Ovary (tissue), 9 donors: ENCODE measurements around the gene GNAL. TPM values are rescaled to one million over a fixed set of nuclear protein-coding genes. Genes with fewer than 3 reads are reported as not detected.
A peak's percentile ranks its signal among the peaks of the same experiment; 100 is the strongest.

Experiments
- DNase-seq, 5 donors: peaks; one replicate each; pipeline ENCODE4 v3.0.0-alpha.2; 2019 to 2020
- H3K27ac ChIP-seq, 2 donors: fragments of 200-600 bp; one replicate each; pipeline versions ENCODE4 v1.5.1 to v1.8.0; 2019 to 2022
- H3K27me3 ChIP-seq: fragments of 200-600 bp; one replicate; pipeline ENCODE4 v1.8.0; 2022
- H3K36me3 ChIP-seq: fragments of 200-600 bp; sonication (generic); one replicate; pipeline ENCODE4 v1.5.1; 2019
- H3K4me1 ChIP-seq: one replicate; pipeline ENCODE4 v1.8.1; 2013; ENCODE audit warnings: mild to moderate bottlenecking, moderate library complexity; ENCODE audit not compliant: insufficient read depth
- H3K4me3 ChIP-seq: fragments of 200-600 bp; sonication (generic); one replicate; pipeline ENCODE4 v1.5.1; 2017
- H3K9me3 ChIP-seq, 2 donors: fragments of 200-600 bp in 1 of 2; sonication (generic) in 1 of 2; one replicate each; pipeline versions ENCODE4 v1.5.1 to v1.8.1; 2013 to 2019; ENCODE audit warnings: mild to moderate bottlenecking in 1 of 2, moderate library complexity in 1 of 2
- CTCF ChIP-seq, 3 donors: fragments of 450-650 bp in 2 of 3; fragments of 200-600 bp in 1 of 3; IDR thresholded peaks; one replicate each; pipeline versions ENCODE4 v1.5.1 to v1.8.0; 2016 to 2022; ENCODE audit warnings: antibody characterized with exemption in 3 of 3, mild to moderate bottlenecking in 1 of 3
- EP300 ChIP-seq: sonication (generic); formaldehyde crosslinking; IDR thresholded peaks from one replicate; pipeline ENCODE4 v1.6.1; 2017; ENCODE audit warnings: antibody characterized with exemption
- POLR2A ChIP-seq: fragments of 450-650 bp; IDR thresholded peaks from one replicate; pipeline ENCODE4 v1.6.1; 2017; ENCODE audit warnings: antibody characterized with exemption, mild to moderate bottlenecking, moderate library complexity
- WGBS, 3 donors: extraction: QIAGEN DNeasy Blood & Tissue Kit in 1 of 3; methylation state at CpG; one replicate each; pipeline versions ENCODE4 v1.1.5 to v1.1.7; 2013 to 2017; 5-methylcytosine and 5-hydroxymethylcytosine counted together
- intact Hi-C, 4 donors: fragments of 100-400 bp; cut with DNase I; formaldehyde crosslinking; loops; one replicate each; pipeline versions ENCODE4 v1.11.0 to v1.15.1; 2022 to 2023
- polyA plus RNA-seq, 2 donors: library from polyadenylated mRNA; stranded (reverse); fragments of 200-250 nt in 1 of 2; fragments of 350-450 nt in 1 of 2; fragmentation: Illumina TruSeq in 1 of 2; extraction: RNeasy Lipid Tissue Mini Kit (QIAGEN cat#74804) in 1 of 2; gene quantifications; one replicate each; pipeline ENCODE4 v1.2.3, GENCODE V29; 2013 to 2014
- total RNA-seq, 7 donors: library from RNA; depleted of rRNA in 2 of 7; stranded (reverse); fragments of >200 nt in 2 of 7; fragmentation: NEBNext Ultra II Directional in 3 of 7; extraction: Animal tissue kit (Norgen Biotek cat#: 25700) in 3 of 7; gene quantifications; one replicate each; pipeline versions ENCODE4 v1.1.0 to v1.2.4, GENCODE V29; 2016 to 2023
- donor health status: DM: no; HTN: no; CAD: no; lungs with moderate emphysema.
- donor health status: DM: no; HTN: no; CAD: no.
- donor health status: Bipolar disorder and iron deficiency.
- donor health status: DM: yes; HTN: yes; CAD: no.
- donor health status: DM: no; HTN: no; CAD: no.
- donor health status: DM: yes; HTN: yes; CAD: no.

Gene GNAL
- total and polyA plus RNA-seq, 9 donors: 1.6 to 15.4 (median 3.4) TPM

- no peaks in the 10 kb centered on the region for H3K27me3 ChIP-seq
- intact Hi-C loops: no loop called here
- TF ChIP-seq EP300 (no peak), POLR2A (no peak), CTCF (IDR thresholded peaks at IDR 0.05) (no peak)
- H3K36me3 ChIP-seq: no peaks in the 10 kb centered on the region
- no peak overlapping the region for H3K27ac ChIP-seq
- 81 to 85% (median 82%) methylated on average over 4 of the region's 4 CpGs for WGBS, 3 donors
- H3K4me3 ChIP-seq: no peak overlapping the region
- no peak for DNase-seq
- no peaks in the 10 kb centered on the region for H3K9me3 ChIP-seq
- H3K4me1 ChIP-seq: no peaks in the 10 kb centered on the region
Measured at GRCh38 chr18:11847811-11848210, 158.7 kb downstream of the GNAL start.

DNA sequence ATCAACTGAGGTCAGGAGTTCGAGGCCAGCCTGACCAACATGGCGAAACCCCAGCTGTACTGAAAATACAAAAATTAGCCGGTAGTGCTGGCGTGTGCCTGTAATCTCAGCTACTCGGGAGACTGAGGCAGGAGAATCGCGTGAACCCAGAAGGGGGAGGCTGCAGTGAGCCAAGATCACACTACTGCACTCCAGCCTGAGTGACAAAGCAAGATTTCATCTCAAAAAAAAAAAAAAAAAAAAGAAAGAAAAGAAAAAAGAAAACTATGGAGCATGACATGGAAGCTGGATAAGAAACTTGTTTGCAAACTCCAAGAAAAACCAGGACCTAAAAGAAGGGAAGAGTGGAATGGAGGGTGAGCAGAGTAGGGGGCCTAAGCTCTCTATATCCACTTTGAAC, 160.2 kb downstream of the GNAL start:
- no peaks in the 10 kb centered on the region for H3K27me3 ChIP-seq
- 82 to 97% (median 86%) methylated on average over 7 of the region's 7 CpGs for WGBS, 3 donors
- H3K4me3 ChIP-seq: no peak overlapping the region
- no peaks in the 10 kb centered on the region for H3K36me3 ChIP-seq
- intact Hi-C loops: no loop called here
- H3K27ac ChIP-seq: peak overlapping the region in 1 of 2 donors; percentile 86
- H3K4me1 ChIP-seq: peaks cover 2% of the 10 kb centered on the region
- DNase-seq: no peak
- H3K9me3 ChIP-seq: no peaks in the 10 kb centered on the region
- TF ChIP-seq EP300 (no peak), POLR2A (no peak), CTCF (IDR thresholded peaks at IDR 0.05) (no peak)

GRCh38 chr18:11849841-11850634, 161.0 kb downstream of the GNAL start:
- H3K36me3 ChIP-seq: no peaks in the 10 kb centered on the region
- no peaks in the 10 kb centered on the region for H3K27me3 ChIP-seq
- H3K4me1 ChIP-seq: peaks cover 2% of the 10 kb centered on the region
- 5 to 18% (median 9%) methylated on average over 17 of the region's 17 CpGs for WGBS, 3 donors
- H3K27ac ChIP-seq: peak overlapping the region in 1 of 2 donors; percentile 86
- peak overlapping the region; percentile 53 for H3K4me3 ChIP-seq
- no peak for TF ChIP-seq EP300
- no peak for TF ChIP-seq CTCF (IDR thresholded peaks at IDR 0.05)
- TF ChIP-seq POLR2A: no peak
- intact Hi-C loops: loop anchor here in 1 of 4 donors (2.0 kb wide), 1 partner anchor 59 kb away; the partner anchor contains the start of gene MPPE1
- no peaks in the 10 kb centered on the region for H3K9me3 ChIP-seq
- peak; percentile 37 to 67 (median 60) for DNase-seq

DNA sequence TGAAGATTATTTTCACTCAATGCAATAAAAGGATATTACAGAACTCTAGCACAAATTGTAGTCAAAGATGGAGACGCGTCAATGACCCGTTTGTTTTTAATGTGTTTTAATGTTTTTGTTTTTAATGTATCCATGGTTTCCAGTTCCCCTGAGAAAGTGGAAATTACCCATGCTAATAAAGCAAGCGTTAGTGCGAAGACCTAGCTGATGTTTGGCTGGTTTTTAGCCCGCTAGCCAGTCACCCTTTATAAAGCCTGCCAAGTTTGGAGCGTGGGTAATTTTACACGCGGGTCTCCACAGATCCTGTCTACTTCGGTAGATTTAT, 161.7 kb downstream of the GNAL start:
- 0% methylated on average over 10 of the region's 10 CpGs for WGBS, 3 donors
- Histone ChIP-seq H3K4me3 (peak overlapping the region; percentile 53), H3K27me3 (no peaks in the 10 kb centered on the region), H3K9me3 (no peaks in the 10 kb centered on the region), H3K27ac (peak overlapping the region in 1 of 2 donors; percentile 86), H3K36me3 (no peaks in the 10 kb centered on the region), H3K4me1 (peaks cover 2% of the 10 kb centered on the region)
- no peak for DNase-seq
- TF ChIP-seq POLR2A: no peak
- TF ChIP-seq EP300: peak; percentile 9
- intact Hi-C loops: loop anchor here in 1 of 4 donors (2.0 kb wide), 1 partner anchor 58 kb away; the partner anchor contains the start of gene MPPE1
